OCI-LY1 (cell line): ENCODE results near the gene EVI5L.

Experiments
- EZH2 ChIP-seq: fragments of 200-600 bp; sonication (generic), shearing (Covaris generic); IDR thresholded peaks from 2 replicates; pipeline ENCODE4 v1.8.0; 2017; ENCODE audit warnings: borderline replicate concordance, mixed run types, mild to moderate bottlenecking, antibody characterized with exemption, low read length, moderate library complexity, mixed read lengths
- TF ChIP-seq, protein P1 (sequence below): fragments of 200-600 bp; sonication (generic), shearing (Covaris generic); IDR thresholded peaks from 2 replicates; pipeline ENCODE4 v1.5.1; 2017; ENCODE audit warnings: mild to moderate bottlenecking, antibody characterized with exemption, low read length, moderate library complexity, mixed read lengths

DNA sequence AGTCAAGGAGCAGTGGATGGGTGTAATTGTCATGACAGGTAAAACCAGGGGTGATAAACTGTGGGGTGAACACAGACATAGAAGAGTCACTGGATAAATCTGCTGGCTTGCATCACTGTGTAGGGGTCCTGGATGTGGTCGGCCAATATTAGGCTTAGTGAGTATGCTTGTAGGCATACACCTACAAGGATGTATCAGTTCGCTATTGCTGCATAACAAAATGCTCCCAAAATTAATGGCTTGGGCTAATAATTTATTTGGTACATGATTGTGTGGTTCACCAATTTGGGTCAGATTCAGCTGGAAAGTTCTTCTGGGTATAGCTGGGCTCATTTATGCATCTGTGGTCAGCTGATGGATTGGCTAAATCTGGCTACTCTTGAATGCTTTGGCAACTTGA is 11.2 kb upstream of the EVI5L start:
- TF ChIP-seq, protein P1, sequence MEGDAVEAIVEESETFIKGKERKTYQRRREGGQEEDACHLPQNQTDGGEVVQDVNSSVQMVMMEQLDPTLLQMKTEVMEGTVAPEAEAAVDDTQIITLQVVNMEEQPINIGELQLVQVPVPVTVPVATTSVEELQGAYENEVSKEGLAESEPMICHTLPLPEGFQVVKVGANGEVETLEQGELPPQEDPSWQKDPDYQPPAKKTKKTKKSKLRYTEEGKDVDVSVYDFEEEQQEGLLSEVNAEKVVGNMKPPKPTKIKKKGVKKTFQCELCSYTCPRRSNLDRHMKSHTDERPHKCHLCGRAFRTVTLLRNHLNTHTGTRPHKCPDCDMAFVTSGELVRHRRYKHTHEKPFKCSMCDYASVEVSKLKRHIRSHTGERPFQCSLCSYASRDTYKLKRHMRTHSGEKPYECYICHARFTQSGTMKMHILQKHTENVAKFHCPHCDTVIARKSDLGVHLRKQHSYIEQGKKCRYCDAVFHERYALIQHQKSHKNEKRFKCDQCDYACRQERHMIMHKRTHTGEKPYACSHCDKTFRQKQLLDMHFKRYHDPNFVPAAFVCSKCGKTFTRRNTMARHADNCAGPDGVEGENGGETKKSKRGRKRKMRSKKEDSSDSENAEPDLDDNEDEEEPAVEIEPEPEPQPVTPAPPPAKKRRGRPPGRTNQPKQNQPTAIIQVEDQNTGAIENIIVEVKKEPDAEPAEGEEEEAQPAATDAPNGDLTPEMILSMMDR, result no peak
- TF ChIP-seq EZH2, result no peak
